ENCODE results near the gene ARHGAP23.
"Not testable (repeated sequence)": the region's sequence is repeated elsewhere in the genome, so short reads cannot be mapped to it uniquely, and the experiment has no call there.

Gene ARHGAP23

GRCh38 chr17:38484242-38485145, 56.2 kb downstream of the ARHGAP23 start:
- peak; percentile 65 for TF ChIP-seq CTCF (IDR thresholded peaks at IDR 0.05; ENCODE audit: insufficient read depth, low read length, missing control alignments)
- H3K4me3 ChIP-seq (ENCODE audit: low read depth, low read length); POLR2A ChIA-PET; DNase-seq (ENCODE audit: low read depth, low spot score): not testable (repeated sequence)
- CTCF ChIA-PET: interaction anchor here (1.8 to 4.8 kb wide), 7 partner anchors 11 to 135 kb away, joined by 7 to 30 read pairs (median 10); partner anchors contain the start of gene ARHGAP23

GRCh38 chr17:38485146-38485468, 56.8 kb downstream of the ARHGAP23 start:
- CTCF ChIA-PET: interaction anchor here (0.8 to 4.8 kb wide), 11 partner anchors 10 to 136 kb away, joined by 3 to 30 read pairs (median 8); partner anchors contain the start of gene ARHGAP23
- TF ChIP-seq CTCF (IDR thresholded peaks at IDR 0.05; ENCODE audit: insufficient read depth, low read length, missing control alignments): no peak
- DNase-seq (ENCODE audit: low read depth, low spot score): no peak
- POLR2A ChIA-PET: no interaction called here
- H3K4me3 ChIP-seq (ENCODE audit: low read depth, low read length): no peak overlapping the region

GRCh38 chr17:38485681-38486298, 57.5 kb downstream of the ARHGAP23 start:
- POLR2A ChIA-PET: not testable (repeated sequence)

GRCh38 chr17:38489774-38490173, 61.5 kb downstream of the ARHGAP23 start:
- DNase-seq (ENCODE audit: low read depth, low spot score); H3K4me3 ChIP-seq (ENCODE audit: low read depth, low read length); POLR2A ChIA-PET: not testable (repeated sequence)
- CTCF ChIA-PET: interaction anchor here (0.7 to 4.2 kb wide), 5 partner anchors 14 to 177 kb away, joined by 3 to 42 read pairs (median 15); no protein-coding TSS in a partner anchor

More at GRCh38 chr17:38485681-38486298, 57.5 kb downstream of the ARHGAP23 start:
- not testable (repeated sequence) for DNase-seq (ENCODE audit: low read depth, low spot score); H3K4me3 ChIP-seq (ENCODE audit: low read depth, low read length)
- CTCF ChIA-PET: interaction anchor here (0.6 to 4.8 kb wide), 11 partner anchors 9 to 137 kb away, joined by 3 to 30 read pairs (median 7); partner anchors contain the start of gene ARHGAP23

- POLR2A ChIA-PET; H3K4me3 ChIP-seq (ENCODE audit: low read depth, low read length); DNase-seq (ENCODE audit: low read depth, low spot score): not testable (repeated sequence)
- CTCF ChIA-PET: interaction anchor here (0.7 to 4.2 kb wide), 13 partner anchors 9 to 175 kb away, joined by 3 to 42 read pairs (median 6); no protein-coding TSS in a partner anchor
These were observed 63.2 kb downstream of the ARHGAP23 start for GRCh38 chr17:38491346-38492066.

- POLR2A ChIA-PET; H3K4me3 ChIP-seq (ENCODE audit: low read depth, low read length); DNase-seq (ENCODE audit: low read depth, low spot score): not testable (repeated sequence)
- CTCF ChIA-PET: interaction anchor here (0.7 to 4.2 kb wide), 23 partner anchors 10 to 175 kb away, joined by 3 to 42 read pairs (median 5); no protein-coding TSS in a partner anchor
- peak; percentile 76 for TF ChIP-seq CTCF (IDR thresholded peaks at IDR 0.05; ENCODE audit: insufficient read depth, low read length, missing control alignments)
These were observed 64.1 kb downstream of the ARHGAP23 start for GRCh38 chr17:38492067-38493040.

- DNase-seq (ENCODE audit: low read depth, low spot score); POLR2A ChIA-PET; H3K4me3 ChIP-seq (ENCODE audit: low read depth, low read length): not testable (repeated sequence)
- CTCF ChIA-PET: interaction anchor here (1.1 to 1.4 kb wide), 4 partner anchors 8 to 70 kb away, joined by 3 to 4 read pairs (median 3); no protein-coding TSS in a partner anchor
These were observed 65.9 kb downstream of the ARHGAP23 start for GRCh38 chr17:38494152-38494551.

GRCh38 chr17:38497656-38498055, 69.4 kb downstream of the ARHGAP23 start:
- POLR2A ChIA-PET; H3K4me3 ChIP-seq (ENCODE audit: low read depth, low read length); DNase-seq (ENCODE audit: low read depth, low spot score): not testable (repeated sequence)
- CTCF ChIA-PET: interaction anchor here (0.9 kb wide), 1 partner anchor 74 kb away, joined by 3 read pairs; no protein-coding TSS in a partner anchor
